Endothelial cell of umbilical vein (primary cell): ENCODE data around the gene IL6R. TPM values are rescaled to one million over a fixed set of nuclear protein-coding genes. Genes with fewer than 3 reads are reported as not detected.

Experiments
- BruUV-seq: library from RNA; stranded (reverse); fragments of 400-500 nt; replicated peaks from 2 replicates; lab custom pipeline; 2021; lab: Mats Ljungman, UMichigan
- CTCF ChIA-PET: fragments of 300-600, 350-600 bp; sonication (Branson Sonifier 250); formaldehyde crosslinking; loops from one replicate; lab custom pipeline; 2021; ENCODE audit warnings: antibody characterized with exemption, inconsistent platforms; lab: Charles Lee
- POLR2A ChIA-PET: fragments of 300-600, 350-600 bp; sonication (Branson Sonifier 250); formaldehyde crosslinking; loops from one replicate; lab custom pipeline; 2021; ENCODE audit warnings: antibody characterized with exemption, inconsistent platforms; lab: Charles Lee
- DNase-seq: peaks from one replicate; pipeline ENCODE4 v3.0.0-alpha.2; 2011; ENCODE audit warnings: low read depth, low spot score
- FAIRE-seq: peaks from 2 replicates; lab custom pipeline; 2011; peaks lifted over from hg19 to GRCh38; lab: Jason Lieb, UNC
- H2AFZ ChIP-seq: 2 replicates; pipeline ENCODE4 v1.6.0; 2012; ENCODE audit warnings: low read depth, low read length, control low read depth, inconsistent platforms
- H3K27ac ChIP-seq: 2 replicates; pipeline ENCODE4 v1.5.1; 2011; ENCODE audit warnings: low read depth, mild to moderate bottlenecking, control low read depth, low read length, moderate library complexity; ENCODE audit not compliant: insufficient read depth
- H3K27me3 ChIP-seq, 2 experiments: 2 replicates each; pipeline versions ENCODE4 v1.6.0 to v1.6.1; 2011; ENCODE audit warnings: low read length in 2 of 2, mixed read lengths in 1 of 2; ENCODE audit not compliant: control insufficient read depth in 2 of 2, insufficient read depth in 2 of 2
- H3K36me3 ChIP-seq, 2 experiments: 2 replicates in 1 of 2; 3 replicates in 1 of 2; pipeline ENCODE4 v1.5.1; 2011; ENCODE audit warnings: low read length in 2 of 2, mild to moderate bottlenecking in 1 of 2, moderate library complexity in 1 of 2; ENCODE audit not compliant: control insufficient read depth in 2 of 2, insufficient read depth in 2 of 2; ENCODE audit errors: extremely low read depth in 1 of 2
- H3K4me1 ChIP-seq: 3 replicates; pipeline ENCODE4 v1.5.1; 2011; ENCODE audit warnings: mild to moderate bottlenecking, low read length; ENCODE audit not compliant: control insufficient read depth, insufficient read depth; ENCODE audit errors: extremely low read depth
- H3K4me2 ChIP-seq: 2 replicates; pipeline ENCODE4 v1.6.1; 2011; ENCODE audit warnings: low read length, control low read depth, mixed read lengths; ENCODE audit not compliant: insufficient read depth
- H3K4me3 ChIP-seq, 3 experiments: fragments of 200-600 bp in 1 of 3; sonication (generic), shearing (Covaris generic) in 1 of 3; replicated peaks in 1 of 3; 2 replicates each; pipeline ENCODE4 v1.5.1; 2011 to 2016; ENCODE audit warnings: control low read depth in 3 of 3, low read length in 3 of 3, mild to moderate bottlenecking in 2 of 3, inconsistent platforms in 1 of 3, low read depth in 1 of 3, moderate library complexity in 1 of 3; ENCODE audit not compliant: insufficient read depth in 1 of 3
- H3K79me2 ChIP-seq: 2 replicates; pipeline ENCODE4 v1.6.0; 2012; ENCODE audit warnings: low read length, inconsistent platforms; ENCODE audit not compliant: control insufficient read depth, insufficient read depth
- H3K9ac ChIP-seq: replicated peaks from 2 replicates; pipeline ENCODE3; 2011; ENCODE audit warnings: low read length, control low read depth; ENCODE audit not compliant: insufficient read depth; ENCODE audit errors: extremely low read depth
- H3K9me1 ChIP-seq: replicated peaks from 3 replicates; pipeline ENCODE4 v1.6.0; 2011; ENCODE audit warnings: mild to moderate bottlenecking, low read length; ENCODE audit not compliant: control insufficient read depth, insufficient read depth; ENCODE audit errors: extremely low read depth
- H3K9me3 ChIP-seq: replicated peaks from 2 replicates; pipeline ENCODE4 v1.5.1; 2012; ENCODE audit warnings: low read length, inconsistent platforms; ENCODE audit not compliant: control insufficient read depth, insufficient read depth
- H4K20me1 ChIP-seq: replicated peaks from 2 replicates; pipeline ENCODE3; 2011; ENCODE audit warnings: mild to moderate bottlenecking, low read length; ENCODE audit not compliant: control insufficient read depth, insufficient read depth; ENCODE audit errors: extremely low read depth
- CTCF ChIP-seq, 2 donors: IDR thresholded peaks; 1 replicate in 1 of 2; 2 replicates in 1 of 2; pipeline ENCODE4 v1.5.1; 2011; ENCODE audit warnings: low read length in 2 of 2, mild to moderate bottlenecking in 2 of 2, moderate library complexity in 2 of 2, control low read depth in 1 of 2, inconsistent platforms in 1 of 2, low read depth in 1 of 2; ENCODE audit not compliant: insufficient read depth in 1 of 2; ENCODE audit errors: extremely low read depth in 1 of 2
- EZH2 ChIP-seq: IDR thresholded peaks from 2 replicates; pipeline ENCODE4 v1.6.1; 2012; ENCODE audit warnings: borderline replicate concordance, low read depth, mild to moderate bottlenecking, moderate library complexity, low read length, inconsistent platforms; ENCODE audit not compliant: severe bottlenecking
- FOS ChIP-seq: IDR thresholded peaks from 2 replicates; pipeline ENCODE4 v1.6.1; 2011; ENCODE audit warnings: mild to moderate bottlenecking, low read length, moderate library complexity, borderline replicate concordance; ENCODE audit not compliant: insufficient read depth
- GATA2 ChIP-seq: IDR thresholded peaks from 2 replicates; pipeline ENCODE4 v1.7.0; 2011; ENCODE audit warnings: low read depth, mild to moderate bottlenecking, moderate library complexity, mixed read lengths, low read length; ENCODE audit not compliant: insufficient read length, insufficient read depth
- JUN ChIP-seq: IDR thresholded peaks from 2 replicates; pipeline ENCODE4 v1.6.1; 2011; ENCODE audit warnings: borderline replicate concordance, low read depth; ENCODE audit not compliant: insufficient read length, insufficient read depth
- MAX ChIP-seq: IDR thresholded peaks from 2 replicates; pipeline ENCODE4 v1.6.1; 2011; ENCODE audit not compliant: insufficient read depth, insufficient read length
- MYC ChIP-seq: IDR thresholded peaks from one replicate; pipeline ENCODE4 v1.6.1; 2011; ENCODE audit warnings: mild to moderate bottlenecking, low read depth, low read length
- POLR2A ChIP-seq: IDR thresholded peaks from 2 replicates; pipeline ENCODE4 v1.6.1; 2012; ENCODE audit warnings: low read depth, mild to moderate bottlenecking, control low read depth, low read length
- POLR2AphosphoS5 ChIP-seq: IDR thresholded peaks from 2 replicates; pipeline ENCODE4 v1.6.1; 2012; ENCODE audit warnings: low read depth, mild to moderate bottlenecking, control low read depth, low read length, moderate library complexity; ENCODE audit not compliant: insufficient read depth
- dilution Hi-C: fragments of 300-500 bp; cut with MboI; formaldehyde crosslinking; loops from one replicate; pipeline ENCODE4 v1.15.0; 2019; ENCODE audit warnings: low sequenced_read_pairs; ENCODE audit not compliant: extremely low pct_ligation_motif_present
- intact Hi-C: fragments of 100-400 bp; cut with micrococcal nuclease; formaldehyde crosslinking; loops from one replicate; pipeline ENCODE4 v1.10.0; 2022
- polyA plus RNA-seq, 4 experiments: library from polyadenylated mRNA; depleted of rRNA in 3 of 4; stranded (reverse) in 3 of 4; unstranded in 1 of 4; fragments of >200 nt; gene quantifications; 2 replicates each; pipeline versions ENCODE4 v1.2.1 to v1.2.3, GENCODE V29; 2011 to 2012; ENCODE audit warnings: missing spikeins in 1 of 4
- total RNA-seq: library from RNA; stranded (reverse); gene quantifications from 2 replicates; pipeline ENCODE4 v1.2.3, GENCODE V29; 2021

IL6R gene
- total and polyA plus RNA-seq, 2 donors (not counting 3 experiments of a cell fraction or from before 2014, with no cell fraction given) = 4.8 to 5.1 TPM

GRCh38 chr1:154425172-154425571, 20.0 kb downstream of the IL6R start:
- FAIRE-seq = no peak
- H3K9ac ChIP-seq = no peak overlapping the region
- H3K4me2 ChIP-seq = no peak overlapping the region
- no peak for TF ChIP-seq JUN
- TF ChIP-seq MAX = no peak
- TF ChIP-seq POLR2AphosphoS5 = no peak
- TF ChIP-seq GATA2 = no peak
- TF ChIP-seq FOS = no peak
- no peak for TF ChIP-seq POLR2A
- no peak for TF ChIP-seq CTCF (IDR thresholded peaks at IDR 0.05; ENCODE audit: extremely low read depth in 1 of 2, insufficient read depth in 1 of 2, low read depth in 1 of 2, low read length in 2 of 2)
- TF ChIP-seq MYC = no peak
- no peak for TF ChIP-seq EZH2
- H3K27me3 ChIP-seq = no peaks in the 10 kb centered on the region
- BruUV-seq = no TSS peak
- peaks cover 22% of the 10 kb centered on the region for H3K4me1 ChIP-seq
- H2AFZ ChIP-seq = no peak overlapping the region
- POLR2A ChIA-PET = no interaction called here
- dilution Hi-C loops = no loop called here
- no peaks in the 10 kb centered on the region for H3K9me1 ChIP-seq
- no peak for DNase-seq
- H3K9me3 ChIP-seq = no peaks in the 10 kb centered on the region
- CTCF ChIA-PET = no interaction called here
- H3K27ac ChIP-seq = no peak overlapping the region
- no peaks in the 10 kb centered on the region for H4K20me1 ChIP-seq
- H3K36me3 ChIP-seq = no peaks in the 10 kb centered on the region
- H3K79me2 ChIP-seq = no peaks in the 10 kb centered on the region
- intact Hi-C loops = no loop called here
- no peak overlapping the region for H3K4me3 ChIP-seq
